ENCODE results near the gene NME7.
"Not testable (repeated sequence)": the region's sequence is repeated elsewhere in the genome, so short reads cannot be mapped to it uniquely, and the experiment has no call there.

Gene NME7

DNA sequence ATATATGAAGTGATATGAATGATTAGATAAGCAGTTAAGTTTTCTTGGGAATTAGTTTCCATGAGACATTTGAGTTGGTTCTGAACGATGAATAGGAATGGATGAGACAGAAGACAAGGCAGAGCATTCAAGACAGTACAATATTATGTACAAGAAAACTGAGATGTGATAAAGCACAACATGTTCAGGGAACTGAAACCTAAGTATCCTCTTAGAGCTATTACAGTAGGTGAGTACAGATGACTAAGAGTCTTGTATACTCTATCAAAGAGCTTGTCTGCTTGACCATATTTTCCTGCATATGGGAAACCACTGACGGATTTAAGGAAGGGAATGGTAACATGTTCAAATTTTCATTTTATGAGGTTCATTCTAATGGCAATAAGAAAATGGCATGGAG is 61.6 kb downstream of the NME7 start:
- Histone ChIP-seq H3K36me3 (ENCODE audit: insufficient read depth, low read length) (no peaks in the 10 kb centered on the region), H3K4me1 (ENCODE audit: insufficient read depth, low read length) (no peaks in the 10 kb centered on the region; the same call in 1 of the 2 replicates), H3K9me3 (ENCODE audit: control insufficient read depth, insufficient read depth, low read length) (no peaks in the 10 kb centered on the region; the same call in 1 of the 2 replicates), H3K9ac (ENCODE audit: low read depth, low read length) (no peak overlapping the region)

DNA sequence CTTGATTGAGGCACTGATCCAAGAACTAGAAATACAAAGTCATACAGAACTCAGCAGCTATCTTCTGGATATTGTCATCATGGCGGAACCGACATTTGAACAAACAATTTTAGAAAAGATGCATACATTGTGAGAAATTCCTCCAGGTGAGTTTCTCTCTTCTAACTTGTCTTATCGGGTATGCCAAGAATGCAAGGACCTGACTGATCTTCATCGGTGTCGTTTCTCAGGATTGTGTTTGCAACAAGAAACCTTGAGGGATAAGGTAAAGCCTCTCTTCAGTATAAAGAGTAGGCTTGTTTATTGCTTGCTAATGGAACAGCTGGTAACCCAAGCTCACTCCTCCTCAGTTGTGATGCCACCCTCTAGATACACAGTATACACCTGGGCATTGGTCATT is 62.2 kb downstream of the NME7 start:
- Histone ChIP-seq H3K4me1 (ENCODE audit: insufficient read depth, low read length) (no peaks in the 10 kb centered on the region; the same call in 1 of the 2 replicates), H3K36me3 (ENCODE audit: insufficient read depth, low read length) (no peaks in the 10 kb centered on the region), H3K9me3 (ENCODE audit: control insufficient read depth, insufficient read depth, low read length) (no peaks in the 10 kb centered on the region; the same call in 1 of the 2 replicates), H3K9ac (ENCODE audit: low read depth, low read length) (no peak overlapping the region)

DNA sequence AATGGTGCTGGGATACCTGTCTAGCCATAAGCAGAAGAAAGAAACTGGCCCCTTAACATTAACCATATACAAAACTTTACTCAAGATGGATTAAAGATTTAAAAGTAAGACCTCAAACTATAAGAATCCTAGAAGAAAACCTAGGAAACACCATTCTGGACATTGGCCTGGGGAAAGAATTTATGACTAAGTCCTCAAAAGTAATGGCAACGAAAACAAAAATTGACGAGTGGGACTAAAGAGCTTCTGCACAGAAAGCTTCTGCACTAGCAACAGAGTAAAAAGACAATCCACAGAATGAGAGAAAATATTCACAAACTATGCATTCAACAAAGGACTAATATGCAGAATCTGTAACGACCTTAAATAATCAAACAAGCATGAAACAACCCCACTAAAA is 66.7 kb downstream of the NME7 start:
- no peaks in the 10 kb centered on the region for H3K4me1 ChIP-seq (ENCODE audit: insufficient read depth, low read length)
- no peaks in the 10 kb centered on the region for H3K9me3 ChIP-seq (ENCODE audit: control insufficient read depth, insufficient read depth, low read length)
- no peak overlapping the region for H3K9ac ChIP-seq (ENCODE audit: low read depth, low read length)
- H3K36me3 ChIP-seq (ENCODE audit: insufficient read depth, low read length), result no peaks in the 10 kb centered on the region

DNA sequence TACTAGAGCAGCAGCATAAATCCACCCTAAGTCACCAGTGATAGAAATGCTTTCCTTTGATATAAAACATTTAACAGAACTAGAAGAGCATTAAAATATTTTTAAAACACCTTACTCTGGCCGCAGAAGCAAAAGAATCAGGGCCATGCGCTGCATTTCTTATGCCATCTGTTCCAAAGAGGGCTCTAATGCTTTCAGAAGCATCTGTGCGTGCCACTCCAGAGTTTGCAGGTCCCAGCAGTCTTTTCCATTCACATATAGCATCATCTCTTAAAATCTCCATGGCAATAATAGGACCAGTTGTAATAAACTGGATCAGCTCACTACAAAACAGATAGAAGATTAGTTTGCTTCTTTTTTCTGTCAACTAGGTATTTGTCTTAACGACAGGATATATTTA is 69.2 kb downstream of the NME7 start:
- H3K4me1 ChIP-seq (ENCODE audit: insufficient read depth, low read length), result peaks cover 4% of the 10 kb centered on the region; the same call in 1 of the 2 replicates
- H3K9me3 ChIP-seq (ENCODE audit: control insufficient read depth, insufficient read depth, low read length), result no peaks in the 10 kb centered on the region

DNA sequence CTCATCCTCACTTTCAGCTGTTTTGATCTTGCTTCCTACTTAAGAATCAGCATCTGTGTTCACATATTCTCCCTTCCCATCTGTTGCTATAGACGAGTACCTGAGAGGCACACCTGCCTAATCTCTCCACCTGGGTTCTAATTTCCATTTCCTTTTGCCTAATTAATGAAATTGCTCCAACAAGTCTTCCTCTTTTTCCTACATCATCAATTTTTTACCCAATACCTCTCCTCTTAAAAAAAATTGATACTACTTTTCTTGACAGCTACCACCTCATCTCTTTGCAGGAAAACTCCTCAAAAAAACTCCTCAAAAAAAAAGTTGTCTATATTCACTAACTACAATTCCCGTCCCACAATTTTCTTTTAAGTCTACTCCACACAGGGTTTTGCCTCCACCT is 71.8 kb downstream of the NME7 start:
- no peaks in the 10 kb centered on the region for H3K9me3 ChIP-seq (ENCODE audit: control insufficient read depth, insufficient read depth, low read length)
- peaks cover 4% of the 10 kb centered on the region; the same call in 1 of the 2 replicates for H3K4me1 ChIP-seq (ENCODE audit: insufficient read depth, low read length)
- H3K9ac ChIP-seq (ENCODE audit: low read depth, low read length), result no peak overlapping the region
- H3K36me3 ChIP-seq (ENCODE audit: insufficient read depth, low read length), result no peaks in the 10 kb centered on the region

More for the DNA sequence above, 69.2 kb downstream of the NME7 start:
- no peaks in the 10 kb centered on the region for H3K36me3 ChIP-seq (ENCODE audit: insufficient read depth, low read length)
- H3K9ac ChIP-seq (ENCODE audit: low read depth, low read length), result no peak overlapping the region

DNA sequence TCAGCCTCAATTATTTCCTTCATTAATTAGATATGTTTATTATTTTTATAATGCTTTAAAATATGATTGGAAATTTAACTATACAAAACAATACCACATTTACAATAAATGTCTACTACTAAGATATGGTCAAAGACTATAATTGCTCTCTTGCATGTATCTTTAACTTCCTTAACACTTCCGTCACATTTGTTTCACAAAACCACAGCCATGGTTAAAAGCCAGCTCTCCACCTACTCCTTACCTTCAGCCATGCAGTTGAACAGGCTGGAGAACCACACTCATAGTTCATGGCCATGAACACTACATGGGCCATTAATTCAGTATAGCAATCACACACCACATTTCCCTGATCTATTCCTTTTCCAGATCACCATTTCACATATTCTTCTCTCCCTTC is 72.2 kb downstream of the NME7 start:
- Histone ChIP-seq H3K4me1 (ENCODE audit: insufficient read depth, low read length) (peaks cover 4% of the 10 kb centered on the region; the same call in 1 of the 2 replicates), H3K9me3 (ENCODE audit: control insufficient read depth, insufficient read depth, low read length) (no peaks in the 10 kb centered on the region), H3K9ac (ENCODE audit: low read depth, low read length) (no peak overlapping the region), H3K36me3 (ENCODE audit: insufficient read depth, low read length) (no peaks in the 10 kb centered on the region)

DNA sequence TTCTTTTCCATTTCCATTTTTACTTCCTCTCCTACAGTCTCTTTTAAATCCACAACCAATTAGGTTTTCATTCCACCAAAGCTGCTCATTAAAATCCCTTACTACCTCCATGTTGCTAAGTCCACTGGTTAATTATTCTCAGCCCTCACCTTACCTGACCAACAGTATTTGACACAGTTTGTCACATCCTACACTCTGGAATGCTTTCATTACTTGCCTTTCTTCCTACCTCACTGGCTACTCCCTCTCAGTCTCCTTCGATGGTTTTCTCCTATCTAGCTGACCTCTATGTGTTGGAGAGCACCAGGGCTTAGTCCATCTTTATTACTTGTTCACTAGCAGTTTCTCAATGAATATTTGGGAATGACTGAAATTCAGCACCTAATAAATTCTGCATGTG is 78.6 kb downstream of the NME7 start:
- Histone ChIP-seq H3K36me3 (ENCODE audit: insufficient read depth, low read length) (no peaks in the 10 kb centered on the region; the same call in 1 of the 2 replicates), H3K9me3 (ENCODE audit: control insufficient read depth, insufficient read depth, low read length) (no peaks in the 10 kb centered on the region), H3K4me1 (ENCODE audit: insufficient read depth, low read length) (peaks cover 17% of the 10 kb centered on the region), H3K9ac (ENCODE audit: low read depth, low read length) (no peak overlapping the region)

DNA sequence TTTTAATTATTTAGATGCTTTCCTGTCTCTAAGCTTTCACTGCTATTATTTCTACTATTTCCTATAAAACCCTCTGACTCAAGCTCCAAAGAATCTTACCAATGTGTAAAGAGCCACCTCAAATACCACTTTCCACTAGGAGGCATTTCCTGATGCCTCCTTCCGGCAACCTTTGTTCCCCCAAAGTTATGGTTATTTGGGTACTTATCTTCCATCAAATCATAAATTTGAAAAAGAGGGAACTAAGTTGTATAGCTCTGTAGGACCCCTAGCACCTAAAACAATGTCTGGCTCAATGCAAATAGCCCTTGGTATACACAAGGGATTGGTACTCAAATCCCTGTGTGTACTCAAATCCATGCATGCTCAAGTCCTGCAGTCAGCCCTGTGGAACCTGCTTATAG is 79.6 kb downstream of the NME7 start:
- H3K36me3 ChIP-seq (ENCODE audit: insufficient read depth, low read length), result no peaks in the 10 kb centered on the region; the same call in 1 of the 2 replicates
- H3K9me3 ChIP-seq (ENCODE audit: control insufficient read depth, insufficient read depth, low read length), result no peaks in the 10 kb centered on the region
- H3K4me1 ChIP-seq (ENCODE audit: insufficient read depth, low read length), result peaks cover 17% of the 10 kb centered on the region
- no peak overlapping the region for H3K9ac ChIP-seq (ENCODE audit: low read depth, low read length)

DNA sequence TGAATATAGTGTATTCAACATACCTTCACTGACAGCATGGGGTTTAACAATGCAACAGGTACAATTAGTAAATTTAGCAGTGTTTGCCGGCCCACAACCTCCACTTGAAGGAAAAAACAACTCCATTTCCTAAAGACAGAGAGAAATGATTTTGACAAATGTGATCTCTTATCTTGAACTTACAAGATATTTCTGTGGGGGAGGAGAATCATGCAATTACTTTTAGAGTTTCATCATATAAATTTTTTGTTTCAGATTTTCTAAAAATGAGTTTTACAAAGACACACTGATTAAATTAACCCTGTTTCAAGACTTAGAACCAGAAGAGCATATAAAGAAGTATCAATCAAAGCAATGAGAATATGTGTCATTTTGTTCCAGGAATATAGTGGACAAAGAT is 80.3 kb downstream of the NME7 start:
- H3K9me3 ChIP-seq (ENCODE audit: control insufficient read depth, insufficient read depth, low read length), result no peaks in the 10 kb centered on the region
- no peak overlapping the region for H3K9ac ChIP-seq (ENCODE audit: low read depth, low read length)
- H3K4me1 ChIP-seq (ENCODE audit: insufficient read depth, low read length), result peaks cover 17% of the 10 kb centered on the region
- no peaks in the 10 kb centered on the region; the same call in 1 of the 2 replicates for H3K36me3 ChIP-seq (ENCODE audit: insufficient read depth, low read length)

DNA sequence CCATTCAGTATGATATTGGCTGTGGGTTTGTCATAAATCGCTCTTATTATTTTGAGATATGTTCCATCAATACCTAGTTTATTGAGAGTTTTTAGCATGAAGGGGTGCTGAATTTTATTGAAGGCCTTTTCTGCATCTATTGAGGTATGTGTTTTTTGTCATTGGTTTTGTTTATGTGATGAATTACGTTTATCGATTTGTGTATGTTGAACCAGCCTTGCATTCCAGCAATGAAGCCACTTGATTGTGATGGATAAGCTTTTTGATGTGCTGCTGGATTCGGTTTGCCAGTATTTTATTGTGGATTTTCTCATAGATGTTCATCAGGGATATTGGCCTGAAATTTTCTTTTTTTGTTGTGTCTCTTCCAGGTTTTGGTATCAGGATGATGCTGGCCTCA is 86.0 kb downstream of the NME7 start:
- H3K9me3 ChIP-seq (ENCODE audit: control insufficient read depth, insufficient read depth, low read length); H3K36me3 ChIP-seq (ENCODE audit: insufficient read depth, low read length); H3K9ac ChIP-seq (ENCODE audit: low read depth, low read length); H3K4me1 ChIP-seq (ENCODE audit: insufficient read depth, low read length): not testable (repeated sequence)

DNA sequence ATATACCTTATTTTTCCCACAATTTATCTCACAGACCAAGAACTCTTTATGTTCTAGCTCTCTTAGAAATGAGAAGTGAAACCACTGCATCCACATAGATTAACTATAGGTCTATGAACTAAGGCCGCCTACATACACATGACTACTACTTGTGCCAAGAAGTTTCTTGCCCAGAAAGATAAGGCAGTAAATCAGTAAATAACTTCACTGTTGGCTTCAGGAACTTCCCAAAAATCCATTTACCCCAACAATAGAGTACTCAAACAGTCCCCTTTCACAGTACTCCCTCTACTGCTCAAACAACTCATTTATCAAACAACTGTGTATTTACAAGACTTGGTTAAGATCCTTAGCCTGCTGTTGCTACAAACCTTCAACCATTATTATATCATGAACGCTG is 96.5 kb downstream of the NME7 start:
- Histone ChIP-seq H3K4me1 (ENCODE audit: insufficient read depth, low read length) (no peaks in the 10 kb centered on the region), H3K9me3 (ENCODE audit: control insufficient read depth, insufficient read depth, low read length) (no peaks in the 10 kb centered on the region), H3K36me3 (ENCODE audit: insufficient read depth, low read length) (no peaks in the 10 kb centered on the region), H3K9ac (ENCODE audit: low read depth, low read length) (no peak overlapping the region)

DNA sequence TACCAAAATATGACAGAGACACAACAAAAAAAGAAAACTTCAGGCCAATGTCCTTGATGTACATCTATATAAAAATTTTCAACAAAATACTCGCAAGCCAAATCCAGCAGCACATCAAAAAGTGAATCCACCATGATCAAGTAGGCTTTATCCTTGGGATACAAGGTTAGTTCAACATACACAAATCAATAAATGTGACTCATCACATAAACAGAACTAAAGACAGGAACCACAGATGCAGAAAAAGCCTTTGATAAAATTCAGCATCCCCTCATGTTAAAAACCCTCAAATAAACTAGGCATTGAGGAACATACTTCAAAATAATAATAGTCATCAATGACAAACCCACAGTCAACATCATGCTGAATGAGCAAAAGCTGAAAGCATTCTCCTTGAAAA is 101.5 kb downstream of the NME7 start:
- no peak overlapping the region for H3K9ac ChIP-seq (ENCODE audit: low read depth, low read length)
- H3K4me1 ChIP-seq (ENCODE audit: insufficient read depth, low read length), result no peaks in the 10 kb centered on the region
- H3K9me3 ChIP-seq (ENCODE audit: control insufficient read depth, insufficient read depth, low read length), result no peaks in the 10 kb centered on the region
- no peaks in the 10 kb centered on the region for H3K36me3 ChIP-seq (ENCODE audit: insufficient read depth, low read length)

DNA sequence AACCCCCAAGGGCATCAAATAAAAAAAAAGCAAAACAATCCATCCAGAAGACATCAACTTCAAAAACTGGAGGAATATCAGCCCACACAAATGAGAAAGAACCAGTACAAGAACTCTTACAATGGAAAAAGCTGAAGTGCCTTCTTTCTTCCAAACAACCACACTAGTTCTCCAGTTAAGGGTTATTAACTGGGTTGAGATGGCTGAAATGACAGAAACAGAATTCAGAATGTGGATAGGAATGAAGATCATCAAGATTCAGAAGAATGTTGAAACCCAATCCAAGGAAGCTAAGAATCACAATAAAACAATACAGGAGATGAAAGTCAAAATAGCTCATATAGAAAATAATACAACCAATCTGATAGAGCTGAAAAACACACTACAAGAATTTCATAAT is 104.5 kb downstream of the NME7 start:
- Histone ChIP-seq H3K9ac (ENCODE audit: low read depth, low read length) (no peak overlapping the region), H3K9me3 (ENCODE audit: control insufficient read depth, insufficient read depth, low read length) (no peaks in the 10 kb centered on the region), H3K36me3 (ENCODE audit: insufficient read depth, low read length) (no peaks in the 10 kb centered on the region), H3K4me1 (ENCODE audit: insufficient read depth, low read length) (no peaks in the 10 kb centered on the region)

DNA sequence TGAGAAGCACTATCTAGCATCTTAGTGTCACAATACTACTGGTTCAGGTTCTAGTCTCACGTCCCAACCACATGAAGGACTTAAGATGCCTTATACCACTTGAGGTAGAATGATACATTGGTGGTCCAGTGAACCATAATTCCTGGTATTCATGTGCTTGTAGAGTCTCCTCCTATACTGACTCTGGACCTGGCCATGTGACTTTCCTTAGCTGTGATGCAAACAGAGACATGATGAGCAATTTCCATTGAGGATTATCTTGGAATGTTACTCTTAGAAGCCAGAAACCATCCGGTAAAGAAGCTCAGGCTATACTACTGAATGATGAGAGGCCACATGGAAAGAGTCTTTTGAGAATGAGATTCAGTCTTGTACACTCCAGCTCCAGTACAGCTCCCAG is 105.7 kb downstream of the NME7 start:
- no peaks in the 10 kb centered on the region for H3K36me3 ChIP-seq (ENCODE audit: insufficient read depth, low read length)
- no peak overlapping the region for H3K9ac ChIP-seq (ENCODE audit: low read depth, low read length)
- no peaks in the 10 kb centered on the region for H3K9me3 ChIP-seq (ENCODE audit: control insufficient read depth, insufficient read depth, low read length)
- H3K4me1 ChIP-seq (ENCODE audit: insufficient read depth, low read length), result no peaks in the 10 kb centered on the region

DNA sequence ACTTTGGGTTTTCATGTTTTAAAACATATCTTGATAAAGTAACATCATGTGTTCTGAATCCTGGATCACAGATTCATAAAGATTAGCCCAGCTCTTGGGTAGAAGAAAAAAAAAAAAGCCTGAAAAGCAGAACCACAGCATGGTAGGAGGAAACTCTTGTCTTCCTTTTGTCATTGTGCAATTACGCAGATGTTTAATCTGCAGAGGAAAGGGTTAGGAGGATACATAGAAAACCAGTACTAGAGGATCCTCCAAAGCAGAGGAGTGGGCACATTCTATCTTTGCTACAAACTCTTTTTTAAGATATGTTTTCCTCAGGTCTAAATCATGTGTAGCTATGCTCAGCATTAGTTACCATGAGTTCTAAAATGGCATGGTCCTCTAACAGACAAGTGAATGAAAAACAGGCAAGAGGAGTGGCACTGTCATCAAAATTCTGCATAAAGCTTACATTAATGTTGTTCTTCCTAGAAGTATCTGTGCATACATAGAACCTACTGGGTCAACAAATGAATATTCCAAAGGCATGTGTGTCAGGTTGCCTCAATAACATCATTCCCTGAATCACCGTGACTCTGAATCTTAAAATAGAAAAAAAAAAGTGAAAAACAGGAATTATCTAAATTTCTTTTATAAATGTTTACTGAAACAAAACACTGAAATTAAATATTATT is 107.0 kb downstream of the NME7 start:
- Histone ChIP-seq H3K9me3 (ENCODE audit: control insufficient read depth, insufficient read depth, low read length) (no peaks in the 10 kb centered on the region), H3K36me3 (ENCODE audit: insufficient read depth, low read length) (no peaks in the 10 kb centered on the region), H3K9ac (ENCODE audit: low read depth, low read length) (no peak overlapping the region)

More for the DNA sequence above, 107.0 kb downstream of the NME7 start:
- H3K4me1 ChIP-seq (ENCODE audit: insufficient read depth, low read length), result no peaks in the 10 kb centered on the region

All from ES-I3 (cell line).